HepG2 (cell line): ENCODE results near the gene NBPF14. TPM values are rescaled to one million over a fixed set of nuclear protein-coding genes. Genes with fewer than 3 reads are reported as not detected.
"Not testable (repeated sequence)": the region's sequence is repeated elsewhere in the genome, so short reads cannot be mapped to it uniquely, and the experiment has no call there.

Experiments
- ATAC-seq: fragments of 200-7000 bp; cut with Tn5 transposase; 3 replicates; pipeline ENCODE4 v1.9.1; 2020; ENCODE audit warnings: mild to moderate bottlenecking, moderate library complexity
- BruUV-seq: library from RNA; stranded (reverse); fragments of 400-500 nt; replicated peaks from 2 replicates; lab custom pipeline; 2021; lab: Mats Ljungman, UMichigan
- CTCF ChIA-PET: fragments of 300-600 bp; formaldehyde crosslinking; extraction: SDS; loops from one replicate; lab custom pipeline; 2021; ENCODE audit warnings: low total read pairs, inconsistent platforms, low intra/inter-chr PET ratio; lab: Yijun Ruan, JAX
- POLR2A ChIA-PET: fragments of 350-600 bp; sonication (Branson Sonifier 250); formaldehyde crosslinking; loops from one replicate; lab custom pipeline; 2020; ENCODE audit warnings: antibody characterized with exemption, inconsistent platforms; lab: Yijun Ruan, JAX
- DNase-seq: peaks from one replicate; pipeline ENCODE4 v3.0.0-alpha.2; 2015; ENCODE audit warnings: low spot score
- FAIRE-seq: peaks from 3 replicates; lab custom pipeline; 2011; peaks lifted over from hg19 to GRCh38; lab: Jason Lieb, UNC
- H2AFZ ChIP-seq: one replicate; pipeline ENCODE4 v1.6.1; 2011; ENCODE audit warnings: low read length, inconsistent platforms
- H3K27ac ChIP-seq: fragments of 300-600 bp; 3 replicates; pipeline ENCODE4 v1.8.0; 2011; ENCODE audit warnings: mixed run types, mild to moderate bottlenecking, mixed read lengths, low read length, inconsistent platforms; ENCODE audit not compliant: insufficient read depth; ENCODE audit errors: extremely low read length
- H3K27me3 ChIP-seq, 2 experiments: fragments of 200-600 bp in 1 of 2; 2 replicates in 1 of 2; 3 replicates in 1 of 2; pipeline versions ENCODE4 v1.6.0 to v1.8.0; 2011; ENCODE audit warnings: low read length in 2 of 2, mild to moderate bottlenecking in 2 of 2, moderate library complexity in 2 of 2, inconsistent platforms in 1 of 2; ENCODE audit not compliant: insufficient read depth in 2 of 2, control insufficient read depth in 1 of 2
- H3K36me3 ChIP-seq, 2 experiments: fragments of 200-600 bp in 1 of 2; replicated peaks in 1 of 2; 2 replicates in 1 of 2; 3 replicates in 1 of 2; pipeline versions ENCODE4 v1.5.1 to v1.8.0; 2011; ENCODE audit warnings: low read length in 2 of 2, inconsistent platforms in 1 of 2; ENCODE audit not compliant: insufficient read depth in 2 of 2, control insufficient read depth in 1 of 2
- H3K4me1 ChIP-seq: 2 replicates; pipeline ENCODE4 v1.5.1; 2012; ENCODE audit warnings: low read length, inconsistent platforms; ENCODE audit not compliant: insufficient read depth
- H3K4me2 ChIP-seq: 2 replicates; pipeline ENCODE4 v1.6.0; 2011; ENCODE audit warnings: low read depth, low read length, inconsistent platforms
- H3K4me3 ChIP-seq, 3 experiments: fragments of 200-600 bp in 1 of 3; sonication (generic), shearing (Covaris generic) in 1 of 3; replicated peaks in 1 of 3; 2 replicates each; pipeline ENCODE4 v1.5.1; 2011 to 2016; ENCODE audit warnings: low read length in 3 of 3, inconsistent platforms in 2 of 3, low read depth in 2 of 3, mild to moderate bottlenecking in 2 of 3, control low read depth in 1 of 3, mixed read lengths in 1 of 3; ENCODE audit not compliant: insufficient read depth in 1 of 3
- H3K79me2 ChIP-seq: one replicate; pipeline ENCODE4 v1.6.1; 2011; ENCODE audit warnings: low read length, inconsistent platforms; ENCODE audit not compliant: insufficient read depth
- H3K9ac ChIP-seq: 2 replicates; pipeline ENCODE4 v1.6.0; 2011; ENCODE audit warnings: mild to moderate bottlenecking, low read depth, low read length, inconsistent platforms; ENCODE audit not compliant: insufficient read depth
- H3K9me3 ChIP-seq: 2 replicates; pipeline ENCODE4 v1.5.1; 2012; ENCODE audit warnings: mild to moderate bottlenecking, low read length
- H4K20me1 ChIP-seq: 2 replicates; pipeline ENCODE4 v1.6.0; 2011; ENCODE audit warnings: inconsistent platforms, mild to moderate bottlenecking, low read length, moderate library complexity; ENCODE audit not compliant: insufficient read depth
- WGBS: methylation state at CpG from one replicate; pipeline ENCODE4 v1.1.6; 2017; ENCODE audit warnings: low lambda C conversion rate; 5-methylcytosine and 5-hydroxymethylcytosine counted together
- in situ Hi-C: cut with HindIII; loops from 2 replicates; pipeline ENCODE4 v1.10.0; 2017; ENCODE audit warnings: low pct_unique_long_range_greater_than_20kb; ENCODE audit not compliant: extremely low pct_ligation_motif_present
- intact Hi-C: fragments of 100-400 bp; cut with micrococcal nuclease; formaldehyde crosslinking; loops from one replicate; pipeline ENCODE4 v1.10.0; 2022; ENCODE audit not compliant: unreplicated experiment
- polyA plus RNA-seq, 8 experiments: library from polyadenylated mRNA; depleted of rRNA in 3 of 8; stranded (reverse) in 7 of 8; unstranded in 1 of 8; fragments of >200 nt; fragmentation: Illumina TruSeq in 4 of 8; extraction: Trizol in 4 of 8; gene quantifications; 2 replicates each; pipeline versions ENCODE4 v1.2.1 to v1.2.3, GENCODE V29; 2011 to 2016; ENCODE audit warnings: low read depth in 4 of 8, missing spikeins in 1 of 8, mixed read lengths in 1 of 8; ENCODE audit not compliant: insufficient read depth in 1 of 8
- total RNA-seq, 5 experiments: library from RNA; depleted of rRNA; stranded (reverse); fragments of >200 nt; fragmentation: Illumina TruSeq; extraction: Trizol; gene quantifications; 2 replicates each; pipeline ENCODE4 v1.2.3, GENCODE V29; 2016; ENCODE audit warnings: low read depth in 1 of 5

The NBPF14 gene
- total and polyA plus RNA-seq, 2 of the 13 experiments (the other 11 are each of a cell fraction or from before 2014, with no cell fraction given): 5.2 to 6.0 TPM

- H3K4me3 ChIP-seq, H3K36me3 ChIP-seq, FAIRE-seq, POLR2A ChIA-PET, H3K27ac ChIP-seq, H3K9ac ChIP-seq, DNase-seq, BruUV-seq, H3K4me2 ChIP-seq, ATAC-seq, H4K20me1 ChIP-seq, H3K27me3 ChIP-seq, H3K79me2 ChIP-seq, intact Hi-C loops, H2AFZ ChIP-seq, H3K4me1 ChIP-seq, in situ Hi-C loops, H3K9me3 ChIP-seq, CTCF ChIA-PET: not testable (repeated sequence)
- WGBS: 94% methylated on average over 1 of the region's 2 CpGs
Observed at GRCh38 chr1:148605266-148605665, 9.5 kb upstream of the NBPF14 start.

- H3K9me3 ChIP-seq, intact Hi-C loops, H3K36me3 ChIP-seq, FAIRE-seq, H3K27ac ChIP-seq, H3K79me2 ChIP-seq, H3K4me2 ChIP-seq, H4K20me1 ChIP-seq, POLR2A ChIA-PET, BruUV-seq, H2AFZ ChIP-seq, in situ Hi-C loops, ATAC-seq, H3K4me1 ChIP-seq, DNase-seq, CTCF ChIA-PET, H3K27me3 ChIP-seq, H3K4me3 ChIP-seq, H3K9ac ChIP-seq: not testable (repeated sequence)
- 28% methylated on average over 3 of the region's 5 CpGs for WGBS
Observed at GRCh38 chr1:148595360-148595759, 451 bp downstream of the NBPF14 start.

GRCh38 chr1:148591098-148591497, 4.7 kb downstream of the NBPF14 start:
- FAIRE-seq, H3K27me3 ChIP-seq, H3K9me3 ChIP-seq, CTCF ChIA-PET, H3K4me3 ChIP-seq, POLR2A ChIA-PET, H3K4me2 ChIP-seq, H3K9ac ChIP-seq, H3K4me1 ChIP-seq, H2AFZ ChIP-seq, H3K79me2 ChIP-seq, in situ Hi-C loops, BruUV-seq, ATAC-seq, H4K20me1 ChIP-seq, intact Hi-C loops, H3K36me3 ChIP-seq, H3K27ac ChIP-seq, DNase-seq: not testable (repeated sequence)
- WGBS: 100% methylated on average over 1 of the region's 5 CpGs
